Middle frontal gyrus (tissue), 1 donor: ENCODE data around the gene FLNB.

ENCODE experiments used
- DNase-seq: peaks from one replicate; pipeline ENCODE4 v3.0.0-alpha.2; 2015; ENCODE audit warnings: low spot score; ENCODE audit errors: extremely low spot score

The FLNB gene

GRCh38 chr3:58161435-58162398 lies 153.5 kb downstream of the FLNB start:
- DNase-seq, result no peak

- no peak for DNase-seq
These were observed 155.0 kb downstream of the FLNB start for GRCh38 chr3:58163234-58163633.

- DNase-seq, result no peak
These were observed 156.1 kb downstream of the FLNB start for GRCh38 chr3:58164199-58164879.

GRCh38 chr3:58164906-58165821 lies 156.9 kb downstream of the FLNB start:
- DNase-seq, result no peak

GRCh38 chr3:58167431-58168351 lies 159.5 kb downstream of the FLNB start:
- no peak for DNase-seq

- no peak for DNase-seq
These were observed 160.3 kb downstream of the FLNB start for GRCh38 chr3:58168498-58168897.

GRCh38 chr3:58169371-58169770 lies 161.1 kb downstream of the FLNB start:
- no peak for DNase-seq

- DNase-seq, result no peak
These were observed 162.2 kb downstream of the FLNB start for GRCh38 chr3:58170376-58170775.

- DNase-seq, result no peak
These were observed 162.9 kb downstream of the FLNB start for GRCh38 chr3:58171126-58171525.

GRCh38 chr3:58173029-58173668 lies 164.9 kb downstream of the FLNB start:
- DNase-seq, result no peak

- DNase-seq, result no peak
These were observed 165.6 kb downstream of the FLNB start for GRCh38 chr3:58173669-58174398.

GRCh38 chr3:58175187-58175436 lies 166.9 kb downstream of the FLNB start:
- no peak for DNase-seq

- DNase-seq, result no peak
These were observed 167.4 kb downstream of the FLNB start for GRCh38 chr3:58175437-58176184.

GRCh38 chr3:58176185-58176530 lies 167.9 kb downstream of the FLNB start:
- no peak for DNase-seq

- no peak for DNase-seq
These were observed 168.7 kb downstream of the FLNB start for GRCh38 chr3:58176827-58177489.

- peak; percentile 72 for DNase-seq
These were observed 169.7 kb downstream of the FLNB start for GRCh38 chr3:58177747-58178527.

- DNase-seq, result no peak
These were observed 170.5 kb downstream of the FLNB start for GRCh38 chr3:58178528-58179234.
